Regular cardiac myocyte (primary cell): Measurements from ENCODE around the gene IGFLR1. TPM values are rescaled to one million over a fixed set of nuclear protein-coding genes. Genes with fewer than 3 reads are reported as not detected.

Experiments
- total RNA-seq: library from RNA; depleted of rRNA; stranded (reverse); fragments of >200 nt; gene quantifications from 2 replicates; pipeline ENCODE4 v1.2.3, GENCODE V29; 2014

The IGFLR1 gene
- total RNA-seq, result 0.56 and 1.3 TPM in 2 replicates

GRCh38 chr19:35742121-35742724 is at the start of gene IGFLR1:
IGFLR1 (minus strand) TSS chr19:35742452; CDS start chr19:35741180, 1,272 bp downstream.

GRCh38 chr19:35775298-35776101 is 33.2 kb upstream of the IGFLR1 start, which contains the start of gene ARHGAP33:
ARHGAP33 (plus strand) TSS chr19:35775564; CDS start chr19:35775659, 95 bp downstream.

GRCh38 chr19:35757749-35758608 is 15.7 kb upstream of the IGFLR1 start, which contains the start of gene PROSER3:
PROSER3 (plus strand) TSS chr19:35758176; CDS start chr19:35758216, 40 bp downstream.

GRCh38 chr19:35756377-35757230 is 14.4 kb upstream of the IGFLR1 start, which contains the start of gene HSPB6:
HSPB6 (minus strand) TSS chr19:35757029; CDS start chr19:35757008, 21 bp downstream.

GRCh38 chr19:35748106-35749020 is 6.1 kb upstream of the IGFLR1 start, which contains the start of gene LIN37:
LIN37 (plus strand) TSS chr19:35748576; CDS start chr19:35748725, 149 bp downstream.

GRCh38 chr19:35745328-35746086 is 3.3 kb upstream of the IGFLR1 start, which contains the start of the genes PSENEN and U2AF1L4:
PSENEN (plus strand) TSS chr19:35745651; CDS start chr19:35745931, 280 bp downstream.
U2AF1L4 (minus strand) TSS chr19:35745418; CDS start chr19:35745391, 27 bp downstream.

GRCh38 chr19:35717665-35718344 is 24.4 kb downstream of the IGFLR1 start, which contains the start of gene KMT2B:
KMT2B (plus strand) TSS chr19:35718003; CDS start chr19:35718019, 16 bp downstream.

GRCh38 chr19:35704218-35704617 is 38.0 kb downstream of the IGFLR1 start, which contains the start of gene ZBTB32:
ZBTB32 (plus strand) TSS chr19:35704558; CDS start chr19:35714627, 10,069 bp downstream.

Other genes starting within 250 kb of the IGFLR1 start
- gene DMKN, start 228.8 kb downstream of the IGFLR1 start, total RNA-seq, result 0.77 and 2.5 TPM in 2 replicates
- gene SBSN, start 214.1 kb downstream of the IGFLR1 start, total RNA-seq, result 0.19 and 2.0 TPM in 2 replicates
- not detected in 2 replicates for gene GAPDHS, start 209.0 kb downstream of the IGFLR1 start, total RNA-seq
- gene TMEM147, start 196.8 kb downstream of the IGFLR1 start, total RNA-seq, result 83.2 and 98.7 TPM in 2 replicates
- not detected in 2 replicates for gene ATP4A, start 178.8 kb downstream of the IGFLR1 start, total RNA-seq
- gene PMIS2, start 156.3 kb downstream of the IGFLR1 start, total RNA-seq, result not detected in 2 replicates
- gene HAUS5, start 129.7 kb downstream of the IGFLR1 start, total RNA-seq, result 4.8 and 11.1 TPM in 2 replicates
- 26.2 and 58.3 TPM in 2 replicates for gene RBM42, start 113.4 kb downstream of the IGFLR1 start, total RNA-seq
- gene ETV2, start 100.7 kb downstream of the IGFLR1 start, total RNA-seq, result 0.19 and 0.28 TPM in 2 replicates
- 282 and 447 TPM in 2 replicates for gene COX6B1, start 94.1 kb downstream of the IGFLR1 start, total RNA-seq
- gene UPK1A, start 75.9 kb downstream of the IGFLR1 start, total RNA-seq, result under 0.01 TPM in 1 of 2 replicates, not detected in the other
- gene ZBTB32, start 37.9 kb downstream of the IGFLR1 start, total RNA-seq, result not detected in 2 replicates
- gene KMT2B, start 24.4 kb downstream of the IGFLR1 start, total RNA-seq, result 2.5 and 3.3 TPM in 2 replicates
- 7.3 and 7.9 TPM in 2 replicates for gene U2AF1L4, start 3.0 kb upstream of the IGFLR1 start, total RNA-seq
- gene PSENEN, start 3.2 kb upstream of the IGFLR1 start, total RNA-seq, result 15.1 and 17.5 TPM in 2 replicates
- gene LIN37, start 6.1 kb upstream of the IGFLR1 start, total RNA-seq, result 10.5 and 11.0 TPM in 2 replicates
- gene HSPB6, start 14.6 kb upstream of the IGFLR1 start, total RNA-seq, result 36.4 and 96.1 TPM in 2 replicates
- gene PROSER3, start 15.7 kb upstream of the IGFLR1 start, total RNA-seq, result 2.8 and 4.0 TPM in 2 replicates
- 1.7 and 2.9 TPM in 2 replicates for gene ARHGAP33, start 33.1 kb upstream of the IGFLR1 start, total RNA-seq
- not detected in 2 replicates for gene PRODH2, start 70.4 kb upstream of the IGFLR1 start, total RNA-seq
- gene NPHS1, start 110.1 kb upstream of the IGFLR1 start, total RNA-seq, result not detected in 2 replicates
- gene KIRREL2, start 114.5 kb upstream of the IGFLR1 start, total RNA-seq, result 0.28 TPM in 1 of 2 replicates, not detected in the other
- gene APLP1, start 126.1 kb upstream of the IGFLR1 start, total RNA-seq, result 12.7 and 14.8 TPM in 2 replicates
- 2.0 and 2.5 TPM in 2 replicates for gene NFKBID, start 158.1 kb upstream of the IGFLR1 start, total RNA-seq
- gene HCST, start 160.1 kb upstream of the IGFLR1 start, total RNA-seq, result 0.38 and 0.56 TPM in 2 replicates
- not detected in 2 replicates for gene TYROBP, start 165.8 kb upstream of the IGFLR1 start, total RNA-seq
- gene LRFN3, start 193.9 kb upstream of the IGFLR1 start, total RNA-seq, result 1.2 and 2.3 TPM in 2 replicates